HepG2 (cell line): Measurements from ENCODE around the gene MEA1. TPM values are rescaled to one million over a fixed set of nuclear protein-coding genes. Genes with fewer than 3 reads are reported as not detected.

Source experiments
- CBX5 ChIP-seq: sonication (generic); formaldehyde crosslinking; IDR thresholded peaks from 2 replicates; pipeline ENCODE4 v1.4.0; 2020; ENCODE audit warnings: missing genetic modification reagents, borderline replicate concordance
- CREB1 ChIP-seq, 2 experiments: fragments of 450-650 bp in 1 of 2; IDR thresholded peaks; 2 replicates each; pipeline ENCODE4 v1.6.1; 2016 to 2017; ENCODE audit warnings: control low read depth in 1 of 2, mild to moderate bottlenecking in 1 of 2, missing compliant biosample characterization in 1 of 2, missing genetic modification characterization in 1 of 2
- ESRRA ChIP-seq: sonication (generic); formaldehyde crosslinking; IDR thresholded peaks from 2 replicates; pipeline ENCODE4 v1.5.1; 2020; ENCODE audit warnings: mild to moderate bottlenecking, low read depth, missing genetic modification reagents
- FLYWCH1 ChIP-seq: sonication (generic); formaldehyde crosslinking; IDR thresholded peaks from 2 replicates; pipeline ENCODE4 v1.8.1; 2023; ENCODE audit warnings: mild to moderate bottlenecking, missing genetic modification reagents
- GATAD2A ChIP-seq: IDR thresholded peaks from 2 replicates; pipeline ENCODE4 v1.6.1; 2016
- JUND ChIP-seq: sonication (generic); formaldehyde crosslinking; IDR thresholded peaks from 2 replicates; pipeline ENCODE4 v1.8.0; 2022; ENCODE audit warnings: mild to moderate bottlenecking, missing genetic modification reagents
- KDM2A ChIP-seq: sonication (generic); formaldehyde crosslinking; IDR thresholded peaks from 2 replicates; pipeline ENCODE4 v1.4.0; 2020; ENCODE audit warnings: low read depth, missing genetic modification reagents, borderline replicate concordance
- NFKB2 ChIP-seq: sonication (generic); formaldehyde crosslinking; IDR thresholded peaks from 2 replicates; pipeline ENCODE4 v1.4.0; 2020; ENCODE audit warnings: missing genetic modification reagents, borderline replicate concordance
- NFYC ChIP-seq: IDR thresholded peaks from 2 replicates; pipeline ENCODE4 v1.6.1; 2016; ENCODE audit warnings: missing genetic modification reagents, missing compliant biosample characterization
- PTBP1 ChIP-seq: fragments of 200-400 bp; formaldehyde crosslinking; IDR thresholded peaks from 2 replicates; pipeline ENCODE4 v1.6.1; 2018; ENCODE audit warnings: low read length, low read depth; ENCODE audit not compliant: poor library complexity, severe bottlenecking
- REL ChIP-seq: sonication (generic); formaldehyde crosslinking; conservative IDR thresholded peaks from 2 replicates; pipeline ENCODE4 v1.8.0; 2022; ENCODE audit warnings: mild to moderate bottlenecking, missing genetic modification reagents, moderate library complexity
- TAF15 ChIP-seq: fragments of 200-400 bp; formaldehyde crosslinking; IDR thresholded peaks from one replicate; pipeline ENCODE4 v1.6.1; 2018; ENCODE audit warnings: mild to moderate bottlenecking, low read depth, low read length; ENCODE audit not compliant: poor library complexity, severe bottlenecking
- ZFP37 ChIP-seq: sonication (generic); formaldehyde crosslinking; IDR thresholded peaks from 2 replicates; pipeline ENCODE4 v1.4.0; 2020; ENCODE audit warnings: missing genetic modification reagents, borderline replicate concordance
- ZNF251 ChIP-seq: sonication (generic); formaldehyde crosslinking; IDR thresholded peaks from 2 replicates; pipeline ENCODE4 v1.9.0; 2021; ENCODE audit warnings: mild to moderate bottlenecking, missing genetic modification reagents
- ZNF652 ChIP-seq: IDR thresholded peaks from 2 replicates; pipeline ENCODE4 v1.6.1; 2016; ENCODE audit warnings: low read depth, borderline replicate concordance
- ZNF720 ChIP-seq: sonication (generic); formaldehyde crosslinking; IDR thresholded peaks from 2 replicates; pipeline ENCODE4 v1.4.0; 2020; ENCODE audit warnings: missing genetic modification reagents
- ZNF792 ChIP-seq: IDR thresholded peaks from 2 replicates; pipeline ENCODE4 v1.6.1; 2016
- ZSCAN31 ChIP-seq: sonication (generic); formaldehyde crosslinking; IDR thresholded peaks from 2 replicates; pipeline ENCODE4 v1.5.0; 2020; ENCODE audit warnings: low read depth, mild to moderate bottlenecking, missing genetic modification reagents
- polyA plus RNA-seq, 8 experiments: library from polyadenylated mRNA; depleted of rRNA in 3 of 8; stranded (reverse) in 7 of 8; unstranded in 1 of 8; fragments of >200 nt; fragmentation: Illumina TruSeq in 4 of 8; extraction: Trizol in 4 of 8; gene quantifications; 2 replicates each; pipeline versions ENCODE4 v1.2.1 to v1.2.3, GENCODE V29; 2011 to 2016; ENCODE audit warnings: low read depth in 4 of 8, missing spikeins in 1 of 8, mixed read lengths in 1 of 8; ENCODE audit not compliant: insufficient read depth in 1 of 8
- total RNA-seq, 5 experiments: library from RNA; depleted of rRNA; stranded (reverse); fragments of >200 nt; fragmentation: Illumina TruSeq; extraction: Trizol; gene quantifications; 2 replicates each; pipeline ENCODE4 v1.2.3, GENCODE V29; 2016; ENCODE audit warnings: low read depth in 1 of 5
- TF ChIP-seq, protein P1 (sequence below): sonication (generic); formaldehyde crosslinking; IDR thresholded peaks from 2 replicates; pipeline ENCODE4 v1.4.0; 2020; ENCODE audit warnings: missing genetic modification reagents
- TF ChIP-seq, protein P2 (sequence below): sonication (generic); formaldehyde crosslinking; IDR thresholded peaks from 2 replicates; pipeline ENCODE4 v1.8.0; 2022; ENCODE audit warnings: mild to moderate bottlenecking, missing genetic modification reagents, moderate library complexity
- TF ChIP-seq, protein P3 (sequence below): sonication (generic); formaldehyde crosslinking; IDR thresholded peaks from 2 replicates; pipeline ENCODE4 v1.4.0; 2020; ENCODE audit warnings: mild to moderate bottlenecking, missing genetic modification reagents
- TF ChIP-seq, protein P4 (sequence below): IDR thresholded peaks from 2 replicates; pipeline ENCODE4 v1.4.0; 2020; ENCODE audit warnings: mild to moderate bottlenecking, missing genetic modification reagents

Gene MEA1
- total and polyA plus RNA-seq, 2 of the 13 experiments (the other 11 are each of a cell fraction or from before 2014, with no cell fraction given): 75.6 to 86.2 TPM

DNA sequence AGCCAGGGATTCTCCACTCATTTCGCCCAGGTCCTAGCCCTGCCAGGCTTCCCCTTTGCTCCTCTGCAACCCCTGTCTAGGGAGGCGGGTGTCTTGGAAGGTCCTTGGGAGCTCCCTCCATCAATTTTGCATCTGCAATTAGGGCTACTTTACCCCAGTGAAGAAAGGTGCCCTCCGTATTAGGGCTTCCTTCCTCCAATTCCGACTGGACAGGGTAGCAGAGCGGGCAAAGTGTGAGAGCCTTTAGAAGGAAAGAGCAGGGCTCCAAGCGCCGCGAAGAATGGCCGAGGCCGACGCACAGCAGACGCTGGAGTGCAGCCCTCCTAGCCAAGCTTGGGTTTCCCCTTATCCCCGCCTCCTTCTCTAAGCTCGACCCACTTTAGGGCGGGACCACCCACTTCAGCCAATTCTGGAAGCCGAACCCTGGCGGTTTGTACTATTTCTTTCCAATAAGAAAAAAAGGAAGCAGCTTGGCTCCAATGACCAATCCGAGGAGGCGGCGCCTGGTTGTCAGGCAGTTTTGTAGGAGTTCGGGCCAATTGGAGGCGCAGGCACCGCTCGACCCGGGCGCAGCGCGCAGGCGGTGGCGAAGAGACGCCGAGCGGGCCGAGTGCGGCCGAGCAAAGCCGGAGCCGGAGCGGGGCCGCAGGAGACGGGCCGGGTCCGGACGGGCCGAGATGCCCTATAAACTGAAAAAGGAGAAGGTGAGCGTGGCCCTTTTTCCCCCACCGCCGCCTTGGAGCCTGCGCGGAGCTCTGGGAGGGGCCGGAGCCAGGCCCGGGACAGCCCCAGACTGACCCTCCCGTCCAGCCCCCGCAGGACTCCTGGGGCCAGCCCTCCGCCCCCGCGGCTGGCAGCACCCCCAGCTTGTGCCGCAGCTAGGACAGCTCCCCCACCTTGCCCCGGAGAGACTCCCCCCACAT is 29.5 kb downstream of the MEA1 start, which contains the start of gene PPP2R5D (continued):
- no peak for TF ChIP-seq ZFP37 (CRISPR knock-in tag)
- peak; percentile 90 for TF ChIP-seq NFYC (CRISPR knock-in tag)
- peak; percentile 92; the same call in 1 of the 2 replicates for TF ChIP-seq NFKB2 (CRISPR knock-in tag)
- TF ChIP-seq GATAD2A (CRISPR knock-in tag): peak; percentile 38; the same call in 1 of the 2 replicates
- no peak for TF ChIP-seq ZNF792
- TF ChIP-seq TAF15: no peak
- TF ChIP-seq, protein P1, sequence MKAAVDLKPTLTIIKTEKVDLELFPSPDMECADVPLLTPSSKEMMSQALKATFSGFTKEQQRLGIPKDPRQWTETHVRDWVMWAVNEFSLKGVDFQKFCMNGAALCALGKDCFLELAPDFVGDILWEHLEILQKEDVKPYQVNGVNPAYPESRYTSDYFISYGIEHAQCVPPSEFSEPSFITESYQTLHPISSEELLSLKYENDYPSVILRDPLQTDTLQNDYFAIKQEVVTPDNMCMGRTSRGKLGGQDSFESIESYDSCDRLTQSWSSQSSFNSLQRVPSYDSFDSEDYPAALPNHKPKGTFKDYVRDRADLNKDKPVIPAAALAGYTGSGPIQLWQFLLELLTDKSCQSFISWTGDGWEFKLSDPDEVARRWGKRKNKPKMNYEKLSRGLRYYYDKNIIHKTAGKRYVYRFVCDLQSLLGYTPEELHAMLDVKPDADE (CRISPR knock-in tag): no peak
- TF ChIP-seq, protein P2, sequence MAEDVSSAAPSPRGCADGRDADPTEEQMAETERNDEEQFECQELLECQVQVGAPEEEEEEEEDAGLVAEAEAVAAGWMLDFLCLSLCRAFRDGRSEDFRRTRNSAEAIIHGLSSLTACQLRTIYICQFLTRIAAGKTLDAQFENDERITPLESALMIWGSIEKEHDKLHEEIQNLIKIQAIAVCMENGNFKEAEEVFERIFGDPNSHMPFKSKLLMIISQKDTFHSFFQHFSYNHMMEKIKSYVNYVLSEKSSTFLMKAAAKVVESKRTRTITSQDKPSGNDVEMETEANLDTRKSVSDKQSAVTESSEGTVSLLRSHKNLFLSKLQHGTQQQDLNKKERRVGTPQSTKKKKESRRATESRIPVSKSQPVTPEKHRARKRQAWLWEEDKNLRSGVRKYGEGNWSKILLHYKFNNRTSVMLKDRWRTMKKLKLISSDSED: no peak
- TF ChIP-seq CBX5 (CRISPR knock-in tag): peak; percentile 51; the same call in 1 of the 2 replicates
- no peak for TF ChIP-seq REL (CRISPR knock-in tag)
- peak; percentile 47 for TF ChIP-seq KDM2A
- 0 out of 2 replicates have a peak, but pooled peaks have one; percentile 33 for TF ChIP-seq ESRRA (CRISPR knock-in tag)
- no peak for TF ChIP-seq ZNF720 (CRISPR knock-in tag)
- TF ChIP-seq, protein P3, sequence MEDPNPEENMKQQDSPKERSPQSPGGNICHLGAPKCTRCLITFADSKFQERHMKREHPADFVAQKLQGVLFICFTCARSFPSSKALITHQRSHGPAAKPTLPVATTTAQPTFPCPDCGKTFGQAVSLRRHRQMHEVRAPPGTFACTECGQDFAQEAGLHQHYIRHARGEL (CRISPR knock-in tag): peak; percentile 70; the same call in 1 of the 2 replicates
- TF ChIP-seq FLYWCH1 (CRISPR knock-in tag): no peak
- TF ChIP-seq CREB1 (IDR thresholded peaks at IDR 0.05): peak; percentile 83
- TF ChIP-seq CREB1 (CRISPR knock-in tag; IDR thresholded peaks at IDR 0.05): peak; percentile 83
- peak; percentile 82 for TF ChIP-seq ZSCAN31
- no peak for TF ChIP-seq ZNF652 (CRISPR knock-in tag)
- no peak for TF ChIP-seq PTBP1
- no peak for TF ChIP-seq JUND
- TF ChIP-seq, protein P4, sequence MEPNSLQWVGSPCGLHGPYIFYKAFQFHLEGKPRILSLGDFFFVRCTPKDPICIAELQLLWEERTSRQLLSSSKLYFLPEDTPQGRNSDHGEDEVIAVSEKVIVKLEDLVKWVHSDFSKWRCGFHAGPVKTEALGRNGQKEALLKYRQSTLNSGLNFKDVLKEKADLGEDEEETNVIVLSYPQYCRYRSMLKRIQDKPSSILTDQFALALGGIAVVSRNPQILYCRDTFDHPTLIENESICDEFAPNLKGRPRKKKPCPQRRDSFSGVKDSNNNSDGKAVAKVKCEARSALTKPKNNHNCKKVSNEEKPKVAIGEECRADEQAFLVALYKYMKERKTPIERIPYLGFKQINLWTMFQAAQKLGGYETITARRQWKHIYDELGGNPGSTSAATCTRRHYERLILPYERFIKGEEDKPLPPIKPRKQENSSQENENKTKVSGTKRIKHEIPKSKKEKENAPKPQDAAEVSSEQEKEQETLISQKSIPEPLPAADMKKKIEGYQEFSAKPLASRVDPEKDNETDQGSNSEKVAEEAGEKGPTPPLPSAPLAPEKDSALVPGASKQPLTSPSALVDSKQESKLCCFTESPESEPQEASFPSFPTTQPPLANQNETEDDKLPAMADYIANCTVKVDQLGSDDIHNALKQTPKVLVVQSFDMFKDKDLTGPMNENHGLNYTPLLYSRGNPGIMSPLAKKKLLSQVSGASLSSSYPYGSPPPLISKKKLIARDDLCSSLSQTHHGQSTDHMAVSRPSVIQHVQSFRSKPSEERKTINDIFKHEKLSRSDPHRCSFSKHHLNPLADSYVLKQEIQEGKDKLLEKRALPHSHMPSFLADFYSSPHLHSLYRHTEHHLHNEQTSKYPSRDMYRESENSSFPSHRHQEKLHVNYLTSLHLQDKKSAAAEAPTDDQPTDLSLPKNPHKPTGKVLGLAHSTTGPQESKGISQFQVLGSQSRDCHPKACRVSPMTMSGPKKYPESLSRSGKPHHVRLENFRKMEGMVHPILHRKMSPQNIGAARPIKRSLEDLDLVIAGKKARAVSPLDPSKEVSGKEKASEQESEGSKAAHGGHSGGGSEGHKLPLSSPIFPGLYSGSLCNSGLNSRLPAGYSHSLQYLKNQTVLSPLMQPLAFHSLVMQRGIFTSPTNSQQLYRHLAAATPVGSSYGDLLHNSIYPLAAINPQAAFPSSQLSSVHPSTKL (CRISPR knock-in tag): peak; percentile 33; the same call in 1 of the 2 replicates
- TF ChIP-seq ZNF251 (CRISPR knock-in tag): no peak
